DOHH2 (cell line): ENCODE measurements around the gene AP5Z1.

Experiments used
- CTCF ChIP-seq: fragments of 200-600 bp; sonication (generic); IDR thresholded peaks from one replicate; pipeline ENCODE4 v1.5.1; 2014; ENCODE audit warnings: antibody characterized with exemption, mild to moderate bottlenecking, low read depth, low read length; ENCODE audit not compliant: poor library complexity, severe bottlenecking
- EZH2phosphoT487 ChIP-seq: fragments of 200-600 bp; sonication (generic); IDR thresholded peaks from 2 replicates; pipeline ENCODE4 v1.6.1; 2017; ENCODE audit warnings: borderline replicate concordance, mild to moderate bottlenecking, antibody characterized with exemption, low read length, moderate library complexity, mixed read lengths

GRCh38 chr7:4814433-4814832 is 39.0 kb downstream of the AP5Z1 start:
- TF ChIP-seq CTCF (no peak), EZH2phosphoT487 (no peak)
